ENCODE data around the gene CYP2F1.

CYP2F1 gene

DNA sequence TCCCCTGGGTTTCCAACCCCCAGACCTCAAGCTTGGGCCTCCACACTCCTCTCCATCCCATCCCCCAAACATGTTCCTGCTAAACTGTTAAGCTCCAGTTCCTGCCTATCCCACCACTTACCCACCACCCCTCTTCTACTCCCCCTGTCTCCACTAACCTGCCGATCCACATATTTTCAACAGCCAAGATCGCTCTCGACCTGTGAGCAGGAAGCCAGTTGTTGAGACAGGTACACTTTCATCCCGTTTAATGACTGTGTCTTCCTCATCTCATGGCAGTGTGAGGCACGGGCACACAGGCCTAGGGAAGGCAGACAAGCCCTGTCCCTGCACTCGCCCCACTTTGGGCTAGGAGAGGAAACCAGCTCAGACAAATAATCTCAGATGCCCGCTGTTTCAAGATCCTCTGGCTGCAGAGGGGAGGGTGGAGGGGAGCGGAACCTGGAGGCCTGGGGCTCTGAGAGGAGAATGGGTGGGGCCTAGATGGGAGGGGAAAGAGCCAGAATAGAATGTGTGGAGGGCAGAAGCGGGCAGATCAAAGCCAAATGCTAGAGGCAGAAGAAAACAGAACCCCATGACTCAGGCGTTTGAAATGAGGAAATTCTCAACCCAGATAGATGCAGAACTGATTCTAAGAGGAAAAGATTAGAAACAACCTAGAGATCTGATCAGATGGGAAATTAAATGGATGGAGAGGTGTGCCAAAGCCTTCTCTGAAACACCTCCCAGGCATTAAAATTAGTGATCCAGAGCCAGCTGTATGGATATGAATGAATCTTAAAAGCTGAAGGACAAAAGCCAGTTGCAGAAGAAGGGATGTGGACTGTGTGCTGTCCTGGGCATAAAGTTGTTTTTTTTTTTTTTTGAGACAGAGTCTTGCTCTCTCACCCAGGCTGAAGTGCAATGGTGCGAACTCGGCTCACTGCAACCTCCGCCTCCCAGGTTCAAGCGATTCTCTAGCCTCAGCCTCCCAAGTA is 61.9 kb downstream of the CYP2F1 start:
- H3K36me3 ChIP-seq (replicated peaks in 1 of 2; ENCODE audit: control insufficient read depth in 2 of 2, insufficient read depth in 2 of 2, low read length in 2 of 2): no peaks in the 10 kb centered on the region
- H2BK5ac ChIP-seq (ENCODE audit: low read length): no peak overlapping the region
- no peaks in the 10 kb centered on the region for H3K79me1 ChIP-seq (ENCODE audit: low read depth, low read length)
- no peak overlapping the region for H4K8ac ChIP-seq (ENCODE audit: low read depth, low read length)
- no peak overlapping the region for H3K4ac ChIP-seq (ENCODE audit: low read length)
- H3K4me3 ChIP-seq (ENCODE audit: low read length in 2 of 2): no peak overlapping the region
- peak overlapping the region; percentile 25 for H3K18ac ChIP-seq (ENCODE audit: low read length)
- no peak for DNase-seq (ENCODE audit: low spot score)
- H3K4me2 ChIP-seq (ENCODE audit: insufficient read depth, low read length, poor library complexity, severe bottlenecking): peak overlapping the region; percentile 35
- no peak overlapping the region for H4K91ac ChIP-seq (ENCODE audit: low read depth, low read length, poor library complexity)
- no peaks in the 10 kb centered on the region for H3K27me3 ChIP-seq (ENCODE audit: control insufficient read depth in 3 of 3, insufficient read depth in 3 of 3, low read depth in 1 of 3, low read length in 3 of 3)
- no peak overlapping the region for H3K23ac ChIP-seq (ENCODE audit: low read depth, low read length, poor library complexity)
- H3K9ac ChIP-seq (ENCODE audit: low read depth, low read length, poor library complexity): peak overlapping the region; percentile 82
- H3K27ac ChIP-seq (replicated peaks; ENCODE audit: low read length): peak overlapping the region; percentile 54
- no peak overlapping the region for H3K14ac ChIP-seq (ENCODE audit: low read length)
- H2AK5ac ChIP-seq (ENCODE audit: low read depth, low read length): no peak overlapping the region
- no peak overlapping the region for H2BK12ac ChIP-seq (ENCODE audit: low read length)
- peak overlapping the region; percentile 51 for H2AFZ ChIP-seq (ENCODE audit: low read length)
- H2BK15ac ChIP-seq (ENCODE audit: low read length): no peak overlapping the region
- no peak overlapping the region for H2BK120ac ChIP-seq (ENCODE audit: low read depth, low read length)
- no CpG with 5 or more reads among the region's 14 CpGs for WGBS, 2 donors (ENCODE audit: extremely low coverage in 2 of 2, insufficient read length in 2 of 2, insufficient replicate concordance in 1 of 2)
- H3K4me1 ChIP-seq (ENCODE audit: control insufficient read depth in 2 of 2, insufficient read depth in 1 of 2, low read depth in 1 of 2, low read length in 2 of 2): peaks cover 2 to 5% of the 10 kb centered on the region in 2 donors
- peaks cover 0 to 1% of the 10 kb centered on the region in 2 donors for H3K9me3 ChIP-seq (replicated peaks in 1 of 2; ENCODE audit: control insufficient read depth in 2 of 2, insufficient read depth in 1 of 2, low read depth in 1 of 2, low read length in 2 of 2)
